GM20431 (cell line): ENCODE measurements around the gene CYB561.

Source experiments
- in situ Hi-C: fragments of 300-500 bp; cut with MseI, MboI; formaldehyde crosslinking; loops from one replicate; pipeline ENCODE4 v1.15.0; 2020; ENCODE audit warnings: low sequenced_read_pairs; ENCODE audit not compliant: unreplicated experiment

The CYB561 gene

GRCh38 chr17:63445954-63446752 lies at the start of gene CYB561:
CYB561 (minus strand) TSS chr17:63446306; CDS start chr17:63437547, 8,759 bp downstream.
- in situ Hi-C loops = loop anchor here (25.0 kb wide), 1 partner anchor 391 kb away; the partner anchor contains the start of genes FTSJ3, PSMC5 and SMARCD2

GRCh38 chr17:63495491-63495890 lies 49.4 kb upstream of the CYB561 start:
- in situ Hi-C loops = no loop called here

- in situ Hi-C loops = no loop called here
Measured at GRCh38 chr17:63494300-63494928, 48.3 kb upstream of the CYB561 start.

- in situ Hi-C loops = no loop called here
Measured at GRCh38 chr17:63493411-63493810, 47.3 kb upstream of the CYB561 start.

- in situ Hi-C loops = no loop called here
Measured at GRCh38 chr17:63492940-63493339, 46.8 kb upstream of the CYB561 start.

- in situ Hi-C loops = no loop called here
Measured at GRCh38 chr17:63491977-63492618, 46.0 kb upstream of the CYB561 start.

GRCh38 chr17:63491413-63491812 lies 45.3 kb upstream of the CYB561 start:
- in situ Hi-C loops = no loop called here

- in situ Hi-C loops = no loop called here
Measured at GRCh38 chr17:63490858-63491400, 44.8 kb upstream of the CYB561 start.

GRCh38 chr17:63490329-63490728 lies 44.2 kb upstream of the CYB561 start:
- in situ Hi-C loops = no loop called here

GRCh38 chr17:63489291-63489690 lies 43.2 kb upstream of the CYB561 start:
- in situ Hi-C loops = no loop called here

GRCh38 chr17:63488851-63489250 lies 42.7 kb upstream of the CYB561 start:
- in situ Hi-C loops = no loop called here

- in situ Hi-C loops = no loop called here
Measured at GRCh38 chr17:63487014-63487339, 40.9 kb upstream of the CYB561 start.

GRCh38 chr17:63486317-63487013 lies 40.4 kb upstream of the CYB561 start:
- in situ Hi-C loops = no loop called here

GRCh38 chr17:63483655-63484575 lies 37.8 kb upstream of the CYB561 start:
- in situ Hi-C loops = no loop called here

- in situ Hi-C loops = no loop called here
Measured at GRCh38 chr17:63483038-63483437, 36.9 kb upstream of the CYB561 start.

GRCh38 chr17:63482509-63482908 lies 36.4 kb upstream of the CYB561 start:
- in situ Hi-C loops = no loop called here

- in situ Hi-C loops = no loop called here
Measured at GRCh38 chr17:63481488-63481870, 35.4 kb upstream of the CYB561 start.

- in situ Hi-C loops = no loop called here
Measured at GRCh38 chr17:63480826-63481487, 34.9 kb upstream of the CYB561 start.
